ENCODE measurements around the gene CD79A. TPM values are rescaled to one million over a fixed set of nuclear protein-coding genes. Genes with fewer than 3 reads are reported as not detected.

Gene CD79A
- total and polyA plus RNA-seq, 2 donors (not counting 1 experiment from before 2014, with no cell fraction given), result 0.07 to 0.17 TPM

- no peak overlapping the region for H3K27ac ChIP-seq (ENCODE audit: insufficient read depth, low read length)
- H3K4me2 ChIP-seq (ENCODE audit: extremely low read depth, insufficient read depth, low read length), result no peak overlapping the region
- no peaks in the 10 kb centered on the region for H4K20me1 ChIP-seq (ENCODE audit: control insufficient read depth, extremely low read depth, insufficient read depth, low read length)
- no peak overlapping the region for H3K9ac ChIP-seq (ENCODE audit: insufficient read depth, low read length)
- DNase-seq (ENCODE audit: low read depth in 2 of 2), result peak in 1 of 2 donors; percentile 62
- no peak for TF ChIP-seq CTCF (conservative IDR thresholded peaks at IDR 0.05 in 1 of 2, IDR thresholded peaks at IDR 0.05 in 1 of 2; ENCODE audit: low read depth in 1 of 2, low read length in 2 of 2)
- no peak for TF ChIP-seq EZH2 (IDR thresholded peaks at IDR 0.05; ENCODE audit: low read length, missing control alignments)
- H3K79me2 ChIP-seq (ENCODE audit: control insufficient read depth, insufficient read depth, low read length), result no peaks in the 10 kb centered on the region
- no peaks in the 10 kb centered on the region for H3K36me3 ChIP-seq (ENCODE audit: control insufficient read depth, insufficient read depth, low read length)
- H3K4me3 ChIP-seq (replicated peaks in 1 of 4; ENCODE audit: control extremely low read depth in 1 of 4, insufficient read depth in 1 of 4, low read depth in 3 of 4, low read length in 4 of 4), result no peak overlapping the region
- no peaks in the 10 kb centered on the region for H3K4me1 ChIP-seq (ENCODE audit: control insufficient read depth, extremely low read depth, insufficient read depth, low read length)
- no peak overlapping the region for H2AFZ ChIP-seq (ENCODE audit: low read length)
- H3K9me3 ChIP-seq (ENCODE audit: control insufficient read depth, insufficient read depth, low read depth, low read length), result no peaks in the 10 kb centered on the region
- peaks cover 52% of the 10 kb centered on the region for H3K27me3 ChIP-seq (ENCODE audit: control insufficient read depth, insufficient read depth, low read length)
Measured at GRCh38 chr19:41918653-41919244, 41.7 kb downstream of the CD79A start.

- Histone ChIP-seq H3K79me2 (ENCODE audit: control insufficient read depth, insufficient read depth, low read length) (no peaks in the 10 kb centered on the region), H3K4me3 (replicated peaks in 1 of 4; ENCODE audit: control extremely low read depth in 1 of 4, insufficient read depth in 1 of 4, low read depth in 3 of 4, low read length in 4 of 4) (no peak overlapping the region), H3K36me3 (ENCODE audit: control insufficient read depth, insufficient read depth, low read length) (no peaks in the 10 kb centered on the region), H3K4me2 (ENCODE audit: extremely low read depth, insufficient read depth, low read length) (no peak overlapping the region), H3K9ac (ENCODE audit: insufficient read depth, low read length) (no peak overlapping the region), H3K27ac (ENCODE audit: insufficient read depth, low read length) (no peak overlapping the region), H4K20me1 (ENCODE audit: control insufficient read depth, extremely low read depth, insufficient read depth, low read length) (no peaks in the 10 kb centered on the region), H2AFZ (ENCODE audit: low read length) (no peak overlapping the region), H3K27me3 (ENCODE audit: control insufficient read depth, insufficient read depth, low read length) (peaks cover 47% of the 10 kb centered on the region), H3K4me1 (ENCODE audit: control insufficient read depth, extremely low read depth, insufficient read depth, low read length) (no peaks in the 10 kb centered on the region), H3K9me3 (ENCODE audit: control insufficient read depth, insufficient read depth, low read depth, low read length) (no peaks in the 10 kb centered on the region)
- TF ChIP-seq CTCF (conservative IDR thresholded peaks at IDR 0.05 in 1 of 2, IDR thresholded peaks at IDR 0.05 in 1 of 2; ENCODE audit: low read depth in 1 of 2, low read length in 2 of 2), result no peak
- no peak for TF ChIP-seq EZH2 (IDR thresholded peaks at IDR 0.05; ENCODE audit: low read length, missing control alignments)
- no peak for DNase-seq (ENCODE audit: low read depth in 2 of 2)
Measured at GRCh38 chr19:41919948-41920712, 43.1 kb downstream of the CD79A start.

GRCh38 chr19:41920882-41921576 is 44.0 kb downstream of the CD79A start:
- no peaks in the 10 kb centered on the region for H4K20me1 ChIP-seq (ENCODE audit: control insufficient read depth, extremely low read depth, insufficient read depth, low read length)
- H3K27me3 ChIP-seq (ENCODE audit: control insufficient read depth, insufficient read depth, low read length), result peaks cover 44% of the 10 kb centered on the region
- no peaks in the 10 kb centered on the region for H3K36me3 ChIP-seq (ENCODE audit: control insufficient read depth, insufficient read depth, low read length)
- H3K4me3 ChIP-seq (replicated peaks in 1 of 4; ENCODE audit: control extremely low read depth in 1 of 4, insufficient read depth in 1 of 4, low read depth in 3 of 4, low read length in 4 of 4), result no peak overlapping the region
- no peaks in the 10 kb centered on the region for H3K4me1 ChIP-seq (ENCODE audit: control insufficient read depth, extremely low read depth, insufficient read depth, low read length)
- H3K79me2 ChIP-seq (ENCODE audit: control insufficient read depth, insufficient read depth, low read length), result no peaks in the 10 kb centered on the region
- no peak overlapping the region for H2AFZ ChIP-seq (ENCODE audit: low read length)
- no peak overlapping the region for H3K4me2 ChIP-seq (ENCODE audit: extremely low read depth, insufficient read depth, low read length)
- H3K9ac ChIP-seq (ENCODE audit: insufficient read depth, low read length), result no peak overlapping the region
- H3K27ac ChIP-seq (ENCODE audit: insufficient read depth, low read length), result no peak overlapping the region
- no peaks in the 10 kb centered on the region for H3K9me3 ChIP-seq (ENCODE audit: control insufficient read depth, insufficient read depth, low read depth, low read length)
- DNase-seq (ENCODE audit: low read depth in 2 of 2), result no peak
- TF ChIP-seq CTCF (conservative IDR thresholded peaks at IDR 0.05 in 1 of 2, IDR thresholded peaks at IDR 0.05 in 1 of 2; ENCODE audit: low read depth in 1 of 2, low read length in 2 of 2) (no peak), EZH2 (IDR thresholded peaks at IDR 0.05; ENCODE audit: low read length, missing control alignments) (peak; percentile 92)
